HepG2 (cell line): ENCODE measurements around the gene KCNE4. TPM values are rescaled to one million over a fixed set of nuclear protein-coding genes. Genes with fewer than 3 reads are reported as not detected.

Experiments used
- ATF1 ChIP-seq: IDR thresholded peaks from 2 replicates; pipeline ENCODE4 v1.6.1; 2016; ENCODE audit warnings: mild to moderate bottlenecking, control low read depth
- CAMTA2 ChIP-seq: sonication (generic); formaldehyde crosslinking; IDR thresholded peaks from 2 replicates; pipeline ENCODE4 v1.4.0; 2020; ENCODE audit warnings: mild to moderate bottlenecking, missing genetic modification reagents, borderline replicate concordance
- E2F2 ChIP-seq: sonication (generic); formaldehyde crosslinking; IDR thresholded peaks from 2 replicates; pipeline ENCODE4 v1.4.0; 2020; ENCODE audit warnings: missing genetic modification reagents, borderline replicate concordance
- HMGXB4 ChIP-seq, 2 experiments: sonication (generic) in 1 of 2; formaldehyde crosslinking in 1 of 2; IDR thresholded peaks; 2 replicates each; pipeline versions ENCODE4 v1.4.0 to v1.6.1; 2018 to 2020; ENCODE audit warnings: missing genetic modification reagents in 2 of 2, borderline replicate concordance in 1 of 2, low read depth in 1 of 2, mild to moderate bottlenecking in 1 of 2, missing biosample characterization in 1 of 2
- IRF2 ChIP-seq: IDR thresholded peaks from 2 replicates; pipeline ENCODE4 v1.6.1; 2018; ENCODE audit warnings: missing genetic modification reagents, missing compliant biosample characterization
- JDP2 ChIP-seq: sonication (generic); formaldehyde crosslinking; IDR thresholded peaks from 2 replicates; pipeline ENCODE4 v1.8.1; 2022; ENCODE audit warnings: missing genetic modification reagents, borderline replicate concordance
- MED1 ChIP-seq: sonication (generic); formaldehyde crosslinking; IDR thresholded peaks from 2 replicates; pipeline ENCODE4 v1.4.0; 2020; ENCODE audit warnings: missing genetic modification reagents
- MYPOP ChIP-seq: sonication (generic); formaldehyde crosslinking; IDR thresholded peaks from 2 replicates; pipeline ENCODE4 v1.8.1; 2023; ENCODE audit warnings: mild to moderate bottlenecking, moderate library complexity, missing genetic modification reagents
- POGK ChIP-seq: sonication (generic); formaldehyde crosslinking; conservative IDR thresholded peaks from 2 replicates; pipeline ENCODE4 v1.8.0; 2022; ENCODE audit warnings: mild to moderate bottlenecking, moderate library complexity, missing genetic modification reagents
- SKI ChIP-seq: fragments of 450-650 bp; IDR thresholded peaks from one replicate; pipeline ENCODE4 v1.6.1; 2018; ENCODE audit warnings: mild to moderate bottlenecking; ENCODE audit not compliant: partially characterized antibody
- TSC22D2 ChIP-seq: sonication (generic); formaldehyde crosslinking; IDR thresholded peaks from 2 replicates; pipeline ENCODE4 v1.5.1; 2020; ENCODE audit warnings: missing genetic modification reagents, mild to moderate bottlenecking, borderline replicate concordance
- ZNF260 ChIP-seq: sonication (generic); formaldehyde crosslinking; IDR thresholded peaks from 2 replicates; pipeline ENCODE4 v1.4.0; 2020; ENCODE audit warnings: missing genetic modification reagents, low read depth, mild to moderate bottlenecking, borderline replicate concordance
- ZNF572 ChIP-seq: sonication (generic); formaldehyde crosslinking; IDR thresholded peaks from 2 replicates; pipeline ENCODE4 v1.5.1; 2020; ENCODE audit warnings: mild to moderate bottlenecking, missing genetic modification reagents
- ZNF784 ChIP-seq: sonication (generic); formaldehyde crosslinking; IDR thresholded peaks from 2 replicates; pipeline ENCODE4 v1.5.1; 2020; ENCODE audit warnings: missing genetic modification reagents, mild to moderate bottlenecking, borderline replicate concordance
- ZNF850 ChIP-seq: sonication (generic); formaldehyde crosslinking; conservative IDR thresholded peaks from 2 replicates; pipeline ENCODE4 v1.9.0; 2021; ENCODE audit warnings: mild to moderate bottlenecking, missing genetic modification reagents
- polyA plus RNA-seq, 8 experiments: library from polyadenylated mRNA; depleted of rRNA in 3 of 8; stranded (reverse) in 7 of 8; unstranded in 1 of 8; fragments of >200 nt; fragmentation: Illumina TruSeq in 4 of 8; extraction: Trizol in 4 of 8; gene quantifications; 2 replicates each; pipeline versions ENCODE4 v1.2.1 to v1.2.3, GENCODE V29; 2011 to 2016; ENCODE audit warnings: low read depth in 4 of 8, missing spikeins in 1 of 8, mixed read lengths in 1 of 8; ENCODE audit not compliant: insufficient read depth in 1 of 8
- total RNA-seq, 5 experiments: library from RNA; depleted of rRNA; stranded (reverse); fragments of >200 nt; fragmentation: Illumina TruSeq; extraction: Trizol; gene quantifications; 2 replicates each; pipeline ENCODE4 v1.2.3, GENCODE V29; 2016; ENCODE audit warnings: low read depth in 1 of 5
- TF ChIP-seq, protein P1 (sequence below): sonication (generic); formaldehyde crosslinking; IDR thresholded peaks from 2 replicates; pipeline ENCODE4 v1.4.0; 2020; ENCODE audit warnings: missing genetic modification reagents, borderline replicate concordance
- TF ChIP-seq, protein P2 (sequence below): sonication (generic); formaldehyde crosslinking; IDR thresholded peaks from 2 replicates; pipeline ENCODE4 v1.5.0; 2020; ENCODE audit warnings: missing genetic modification reagents

KCNE4 gene
- total and polyA plus RNA-seq, 2 of the 13 experiments (the other 11 are each of a cell fraction or from before 2014, with no cell fraction given), result not detected

DNA sequence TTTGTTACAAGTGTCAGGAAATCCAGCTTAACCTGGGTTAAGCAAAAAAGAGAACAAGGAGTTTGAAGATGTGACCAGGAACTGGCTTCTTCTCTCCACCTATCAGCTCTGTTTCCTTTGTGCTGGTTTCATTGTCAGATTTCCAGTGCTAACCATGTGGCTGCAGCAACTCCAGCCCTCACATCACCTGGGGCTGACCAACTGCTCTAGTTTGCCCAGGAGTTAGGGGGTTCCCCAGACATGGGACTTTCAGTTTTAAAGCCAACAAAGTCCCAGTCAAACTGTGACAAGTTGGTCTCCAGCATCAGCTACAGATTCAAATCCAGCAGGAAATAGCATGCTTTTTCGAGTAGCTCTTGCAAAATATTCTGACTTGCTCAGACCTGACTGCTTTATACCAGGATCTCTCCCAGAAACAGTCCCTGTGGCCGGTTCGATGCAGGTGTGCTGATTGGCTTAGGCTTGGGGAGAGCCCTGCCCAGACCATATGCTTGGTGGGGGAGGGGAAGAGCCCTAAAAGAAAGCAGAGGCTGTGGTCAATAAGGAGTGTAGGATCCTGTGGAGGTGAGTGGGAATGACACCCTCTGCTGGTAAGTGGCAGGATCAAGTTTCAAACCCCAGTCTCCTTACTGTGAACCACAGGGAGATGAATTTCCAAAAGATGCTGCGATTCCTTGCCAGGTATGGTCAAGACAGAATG is 49.5 kb downstream of the KCNE4 start (continued):
- TF ChIP-seq, protein P1, sequence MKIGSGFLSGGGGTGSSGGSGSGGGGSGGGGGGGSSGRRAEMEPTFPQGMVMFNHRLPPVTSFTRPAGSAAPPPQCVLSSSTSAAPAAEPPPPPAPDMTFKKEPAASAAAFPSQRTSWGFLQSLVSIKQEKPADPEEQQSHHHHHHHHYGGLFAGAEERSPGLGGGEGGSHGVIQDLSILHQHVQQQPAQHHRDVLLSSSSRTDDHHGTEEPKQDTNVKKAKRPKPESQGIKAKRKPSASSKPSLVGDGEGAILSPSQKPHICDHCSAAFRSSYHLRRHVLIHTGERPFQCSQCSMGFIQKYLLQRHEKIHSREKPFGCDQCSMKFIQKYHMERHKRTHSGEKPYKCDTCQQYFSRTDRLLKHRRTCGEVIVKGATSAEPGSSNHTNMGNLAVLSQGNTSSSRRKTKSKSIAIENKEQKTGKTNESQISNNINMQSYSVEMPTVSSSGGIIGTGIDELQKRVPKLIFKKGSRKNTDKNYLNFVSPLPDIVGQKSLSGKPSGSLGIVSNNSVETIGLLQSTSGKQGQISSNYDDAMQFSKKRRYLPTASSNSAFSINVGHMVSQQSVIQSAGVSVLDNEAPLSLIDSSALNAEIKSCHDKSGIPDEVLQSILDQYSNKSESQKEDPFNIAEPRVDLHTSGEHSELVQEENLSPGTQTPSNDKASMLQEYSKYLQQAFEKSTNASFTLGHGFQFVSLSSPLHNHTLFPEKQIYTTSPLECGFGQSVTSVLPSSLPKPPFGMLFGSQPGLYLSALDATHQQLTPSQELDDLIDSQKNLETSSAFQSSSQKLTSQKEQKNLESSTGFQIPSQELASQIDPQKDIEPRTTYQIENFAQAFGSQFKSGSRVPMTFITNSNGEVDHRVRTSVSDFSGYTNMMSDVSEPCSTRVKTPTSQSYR (CRISPR knock-in tag), result peak; percentile 88
- TF ChIP-seq TSC22D2 (CRISPR knock-in tag) (no peak), MED1 (CRISPR knock-in tag) (no peak), HMGXB4 (CRISPR knock-in tag; IDR thresholded peaks at IDR 0.05; ENCODE audit: borderline replicate concordance in 1 of 2, low read depth in 1 of 2) (no peak), ZNF260 (no peak), SKI (no peak), ATF1 (CRISPR knock-in tag) (no peak), ZNF850 (CRISPR knock-in tag) (no peak), IRF2 (CRISPR knock-in tag) (0 out of 2 replicates have a peak, but pooled peaks have one; percentile 41), E2F2 (CRISPR knock-in tag) (no peak), MYPOP (CRISPR knock-in tag) (no peak), ZNF572 (CRISPR knock-in tag) (no peak), JDP2 (no peak), CAMTA2 (no peak), ZNF784 (CRISPR knock-in tag) (no peak), POGK (CRISPR knock-in tag) (no peak)
- TF ChIP-seq, protein P2, sequence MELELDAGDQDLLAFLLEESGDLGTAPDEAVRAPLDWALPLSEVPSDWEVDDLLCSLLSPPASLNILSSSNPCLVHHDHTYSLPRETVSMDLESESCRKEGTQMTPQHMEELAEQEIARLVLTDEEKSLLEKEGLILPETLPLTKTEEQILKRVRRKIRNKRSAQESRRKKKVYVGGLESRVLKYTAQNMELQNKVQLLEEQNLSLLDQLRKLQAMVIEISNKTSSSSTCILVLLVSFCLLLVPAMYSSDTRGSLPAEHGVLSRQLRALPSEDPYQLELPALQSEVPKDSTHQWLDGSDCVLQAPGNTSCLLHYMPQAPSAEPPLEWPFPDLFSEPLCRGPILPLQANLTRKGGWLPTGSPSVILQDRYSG (CRISPR knock-in tag), result no peak
